Caco-2 (cell line): ENCODE measurements around the gene RNFT2. TPM values are rescaled to one million over a fixed set of nuclear protein-coding genes. Genes with fewer than 3 reads are reported as not detected.
"Not testable (repeated sequence)": the region's sequence is repeated elsewhere in the genome, so short reads cannot be mapped to it uniquely, and the experiment has no call there.

Source experiments
- BruUV-seq: library from RNA; stranded (reverse); fragments of 400-500 nt; replicated peaks from 2 replicates; lab custom pipeline; 2021; lab: Mats Ljungman, UMichigan
- CTCF ChIA-PET: fragments of 300-600 bp; sonication (Branson Sonifier 250); formaldehyde crosslinking; loops from one replicate; lab custom pipeline; 2022; ENCODE audit warnings: antibody characterized with exemption; lab: Charles Lee
- POLR2A ChIA-PET: fragments of 300-600 bp; sonication (Branson Sonifier 250); formaldehyde crosslinking; loops from one replicate; lab custom pipeline; 2022; ENCODE audit warnings: antibody characterized with exemption; lab: Charles Lee
- DNase-seq, 2 experiments: peaks; one replicate each; pipeline versions ENCODE4 v3.0.0 to v3.0.0-alpha.2; 2020 to 2022
- H3K27me3 ChIP-seq: replicated peaks from 2 replicates; pipeline ENCODE4 v1.6.0; 2011; ENCODE audit warnings: low read length; ENCODE audit not compliant: control insufficient read depth, insufficient read depth
- H3K36me3 ChIP-seq: 2 replicates; pipeline ENCODE4 v1.5.1; 2011; ENCODE audit warnings: low read length; ENCODE audit not compliant: control insufficient read depth, insufficient read depth
- H3K4me1 ChIP-seq: fragments of 250-450 bp; sonication (Bioruptor Pico); 2 replicates; pipeline ENCODE4 v1.5.1; 2020; ENCODE audit warnings: mild to moderate bottlenecking
- H3K4me3 ChIP-seq: 2 replicates; pipeline ENCODE4 v1.5.1; 2011; ENCODE audit warnings: low read depth, mild to moderate bottlenecking, control low read depth, low read length
- H3K9me3 ChIP-seq: fragments of 250-450 bp; sonication (Bioruptor Pico); 2 replicates; pipeline ENCODE4 v1.5.1; 2020; ENCODE audit warnings: mild to moderate bottlenecking, moderate library complexity
- H3K27ac Mint-ChIP-seq: one replicate; pipeline ENCODE4 v1.8.0; 2022; ENCODE audit warnings: mixed read lengths; ENCODE audit not compliant: unreplicated experiment
- H3K27me3 Mint-ChIP-seq: one replicate; pipeline ENCODE4 v1.8.0; 2022; ENCODE audit warnings: mixed read lengths; ENCODE audit not compliant: insufficient read depth, unreplicated experiment
- H3K36me3 Mint-ChIP-seq: one replicate; pipeline ENCODE4 v1.8.0; 2022; ENCODE audit warnings: mild to moderate bottlenecking, mixed read lengths; ENCODE audit not compliant: insufficient read depth, unreplicated experiment
- H3K4me1 Mint-ChIP-seq: one replicate; pipeline ENCODE4 v1.8.0; 2022; ENCODE audit warnings: low read depth, mixed read lengths; ENCODE audit not compliant: unreplicated experiment
- H3K4me3 Mint-ChIP-seq: one replicate; pipeline ENCODE4 v1.8.0; 2022; ENCODE audit warnings: mild to moderate bottlenecking, moderate library complexity, mixed read lengths; ENCODE audit not compliant: unreplicated experiment
- H3K9me3 Mint-ChIP-seq: one replicate; pipeline ENCODE4 v1.8.0; 2022; ENCODE audit warnings: mixed read lengths; ENCODE audit not compliant: unreplicated experiment
- intact Hi-C: fragments of 100-400 bp; cut with micrococcal nuclease; formaldehyde crosslinking; loops from one replicate; pipeline ENCODE4 v1.10.0; 2022; ENCODE audit not compliant: unreplicated experiment
- total RNA-seq: library from RNA; stranded (reverse); gene quantifications from 2 replicates; pipeline ENCODE4 v1.2.3, GENCODE V29; 2022
- TF ChIP-seq, protein P1 (sequence below), 2 experiments: fragments of 200-600 bp in 1 of 2; IDR thresholded peaks; 1 replicate in 1 of 2; 2 replicates in 1 of 2; pipeline versions ENCODE4 v1.5.1 to v1.8.0; 2011 to 2022; ENCODE audit warnings: antibody characterized with exemption in 1 of 2, control low read depth in 1 of 2, inconsistent platforms in 1 of 2, low read depth in 1 of 2, low read length in 1 of 2, mild to moderate bottlenecking in 1 of 2, moderate library complexity in 1 of 2; ENCODE audit not compliant: insufficient read depth in 1 of 2, severe bottlenecking in 1 of 2, unreplicated experiment in 1 of 2

The RNFT2 gene
- total RNA-seq, 1 experiment from 2014 or later: 11.6 TPM

GRCh38 chr12:116812238-116812637 lies 74.1 kb downstream of the RNFT2 start:
- ChIA-PET POLR2A (no interaction called here), CTCF (no interaction called here)
- H3K36me3 Mint-ChIP-seq: no peaks in the 10 kb centered on the region
- H3K4me1 Mint-ChIP-seq: no peaks in the 10 kb centered on the region
- DNase-seq: no peak
- Histone ChIP-seq H3K4me3 (no peak overlapping the region), H3K36me3 (no peaks in the 10 kb centered on the region), H3K9me3 (no peaks in the 10 kb centered on the region), H3K27me3 (no peaks in the 10 kb centered on the region), H3K4me1 (no peaks in the 10 kb centered on the region)
- BruUV-seq: no TSS peak
- H3K4me3 Mint-ChIP-seq: no peak overlapping the region
- H3K9me3 Mint-ChIP-seq: no peaks in the 10 kb centered on the region
- no peaks in the 10 kb centered on the region for H3K27me3 Mint-ChIP-seq
- TF ChIP-seq, protein P1, sequence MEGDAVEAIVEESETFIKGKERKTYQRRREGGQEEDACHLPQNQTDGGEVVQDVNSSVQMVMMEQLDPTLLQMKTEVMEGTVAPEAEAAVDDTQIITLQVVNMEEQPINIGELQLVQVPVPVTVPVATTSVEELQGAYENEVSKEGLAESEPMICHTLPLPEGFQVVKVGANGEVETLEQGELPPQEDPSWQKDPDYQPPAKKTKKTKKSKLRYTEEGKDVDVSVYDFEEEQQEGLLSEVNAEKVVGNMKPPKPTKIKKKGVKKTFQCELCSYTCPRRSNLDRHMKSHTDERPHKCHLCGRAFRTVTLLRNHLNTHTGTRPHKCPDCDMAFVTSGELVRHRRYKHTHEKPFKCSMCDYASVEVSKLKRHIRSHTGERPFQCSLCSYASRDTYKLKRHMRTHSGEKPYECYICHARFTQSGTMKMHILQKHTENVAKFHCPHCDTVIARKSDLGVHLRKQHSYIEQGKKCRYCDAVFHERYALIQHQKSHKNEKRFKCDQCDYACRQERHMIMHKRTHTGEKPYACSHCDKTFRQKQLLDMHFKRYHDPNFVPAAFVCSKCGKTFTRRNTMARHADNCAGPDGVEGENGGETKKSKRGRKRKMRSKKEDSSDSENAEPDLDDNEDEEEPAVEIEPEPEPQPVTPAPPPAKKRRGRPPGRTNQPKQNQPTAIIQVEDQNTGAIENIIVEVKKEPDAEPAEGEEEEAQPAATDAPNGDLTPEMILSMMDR (IDR thresholded peaks at IDR 0.05; ENCODE audit: insufficient read depth in 1 of 2, low read depth in 1 of 2, low read length in 1 of 2, severe bottlenecking in 1 of 2, unreplicated experiment in 1 of 2): no peak
- no peak overlapping the region for H3K27ac Mint-ChIP-seq
- intact Hi-C loops: no loop called here

- TF ChIP-seq, protein P1 (IDR thresholded peaks at IDR 0.05; ENCODE audit: insufficient read depth in 1 of 2, low read depth in 1 of 2, low read length in 1 of 2, severe bottlenecking in 1 of 2, unreplicated experiment in 1 of 2): no peak
- intact Hi-C loops: no loop called here
- Histone ChIP-seq H3K36me3 (no peaks in the 10 kb centered on the region), H3K4me1 (no peaks in the 10 kb centered on the region), H3K27me3 (no peaks in the 10 kb centered on the region), H3K9me3 (no peaks in the 10 kb centered on the region), H3K4me3 (no peak overlapping the region)
- no TSS peak for BruUV-seq
- POLR2A ChIA-PET: no interaction called here
- Mint-ChIP-seq H3K27me3 (no peaks in the 10 kb centered on the region), H3K4me1 (peaks cover 8% of the 10 kb centered on the region), H3K9me3 (no peaks in the 10 kb centered on the region), H3K4me3 (no peak overlapping the region), H3K27ac (no peak overlapping the region), H3K36me3 (no peaks in the 10 kb centered on the region)
- CTCF ChIA-PET: no interaction called here
- DNase-seq: no peak
Measured at GRCh38 chr12:116813271-116814041, 75.3 kb downstream of the RNFT2 start.

DNA sequence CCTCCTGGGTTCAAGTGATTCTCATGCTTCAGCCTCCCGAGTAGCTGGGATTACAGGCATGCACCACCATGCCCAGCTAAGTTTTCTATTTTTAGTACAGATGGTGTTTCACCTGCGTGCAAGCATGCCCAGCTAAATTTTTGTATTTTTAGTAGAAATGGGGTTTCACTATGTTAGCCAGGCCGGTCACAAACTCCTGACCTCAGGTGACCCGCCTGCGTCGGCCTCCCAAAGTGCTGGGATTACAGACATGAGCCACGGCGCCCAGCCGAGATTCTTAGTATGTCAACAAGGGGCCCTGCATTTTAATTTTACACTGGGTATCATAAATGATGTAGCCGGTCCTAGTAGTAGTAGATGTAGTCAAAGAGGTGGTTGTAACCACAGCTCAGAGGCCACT lies 76.7 kb downstream of the RNFT2 start:
- H3K36me3 ChIP-seq, H3K9me3 ChIP-seq, H3K27me3 Mint-ChIP-seq, H3K4me1 Mint-ChIP-seq, H3K4me1 ChIP-seq, BruUV-seq, H3K9me3 Mint-ChIP-seq, H3K4me3 Mint-ChIP-seq, DNase-seq, CTCF ChIA-PET, H3K27me3 ChIP-seq, H3K4me3 ChIP-seq, intact Hi-C loops, H3K27ac Mint-ChIP-seq, POLR2A ChIA-PET: not testable (repeated sequence)
- H3K36me3 Mint-ChIP-seq: peaks cover 11% of the 10 kb centered on the region
